ENCODE data around the gene MEGF6. TPM values are rescaled to one million over a fixed set of nuclear protein-coding genes. Genes with fewer than 3 reads are reported as not detected.
A peak's percentile ranks its signal among the peaks of the same experiment; 100 is the strongest.

MEGF6 gene
- total and polyA plus RNA-seq, 8 donors = 40.6 to 108 (median 51.5) TPM

DNA sequence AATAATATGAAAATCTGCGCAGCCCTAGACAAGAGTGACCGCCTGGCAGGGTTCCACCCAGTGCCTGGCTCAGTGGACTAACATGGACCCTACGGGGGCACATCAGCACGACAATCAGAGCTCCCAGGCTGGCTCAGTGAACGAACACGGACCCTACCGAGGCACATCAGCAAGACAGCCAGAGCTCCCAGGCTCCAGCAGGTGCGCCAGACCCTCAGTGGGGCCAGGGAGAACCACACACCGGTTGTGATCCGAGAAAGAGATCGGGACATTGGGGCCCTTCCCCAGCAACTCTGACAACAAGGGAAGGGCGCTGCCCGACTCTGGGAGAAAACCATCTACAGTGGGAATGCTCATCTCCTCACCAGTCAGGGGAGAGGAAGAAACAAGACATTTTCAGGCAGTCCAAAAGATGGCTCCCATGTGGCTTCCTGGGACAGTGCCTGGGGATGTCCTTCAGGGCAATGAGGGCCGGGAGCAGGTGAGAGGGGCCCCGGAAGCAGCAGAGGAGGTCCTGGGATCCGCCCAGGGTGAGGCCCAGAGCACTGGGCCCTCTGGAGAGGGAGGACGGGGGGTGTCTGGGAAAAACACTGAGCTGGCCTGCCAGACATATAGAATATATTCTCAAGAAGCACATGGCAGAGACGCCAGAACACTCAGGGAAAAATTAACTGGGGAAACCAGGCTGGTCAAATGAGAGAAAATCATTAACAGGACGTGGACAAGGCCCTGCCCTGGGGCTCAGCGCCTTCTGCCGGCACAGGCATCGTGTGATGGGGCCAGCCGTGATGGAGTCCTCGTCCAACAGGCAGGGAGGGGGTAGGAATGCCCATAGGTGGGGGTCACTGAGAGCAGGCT is 152.0 kb downstream of the MEGF6 start:
- Histone ChIP-seq H3K27ac (no peak overlapping the region), H3K4me1 (peaks cover 0 to 13% of the 10 kb centered on the region in 2 donors), H3K27me3 (peaks cover 0 to 20% of the 10 kb centered on the region in 2 donors)

DNA sequence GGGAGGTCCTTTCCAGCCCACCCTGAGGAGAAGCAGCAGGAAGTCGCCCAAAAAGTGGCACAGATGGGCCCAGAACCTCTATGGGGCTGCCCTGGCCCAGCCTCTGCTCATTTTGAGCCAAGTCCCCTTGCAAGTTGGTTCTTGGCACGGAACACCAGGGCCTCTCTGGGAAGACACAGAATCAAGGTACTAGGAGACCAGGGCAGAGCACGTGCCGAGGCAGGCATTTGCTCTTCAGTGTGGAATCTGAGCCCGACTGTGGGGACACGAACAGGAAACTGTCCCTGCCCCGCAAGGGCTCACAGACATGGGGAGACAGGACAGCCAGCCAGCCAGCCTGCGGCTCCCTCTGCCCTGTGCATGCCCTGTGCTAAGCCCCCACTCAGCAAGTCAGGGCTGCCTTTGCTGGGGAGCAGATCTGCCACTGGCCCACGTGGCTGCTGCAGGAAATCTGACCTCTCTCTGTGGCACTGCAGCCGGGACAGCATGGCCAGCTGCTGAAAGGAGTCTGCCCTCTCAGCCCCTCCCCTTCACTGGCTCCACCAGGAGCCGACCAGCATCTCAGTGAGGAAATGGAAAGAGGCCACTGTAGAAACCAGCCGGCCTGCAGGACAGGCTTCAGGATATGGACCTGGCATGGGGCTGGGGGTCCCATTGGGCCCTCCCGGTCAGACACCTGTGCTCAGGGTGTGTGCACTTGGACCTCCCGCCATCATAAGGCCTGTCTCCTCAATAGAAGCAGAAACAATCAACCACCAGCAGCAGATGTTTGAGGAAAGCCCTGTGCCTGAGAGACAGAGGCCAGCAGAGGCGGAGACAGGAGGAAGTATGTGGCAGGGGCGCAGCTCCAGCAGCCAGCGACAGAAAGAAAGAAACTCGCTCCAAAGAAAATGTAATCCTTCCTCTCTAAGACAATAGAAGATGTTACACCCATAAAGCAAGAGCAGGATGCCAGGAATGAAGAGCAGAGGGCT is 153.1 kb downstream of the MEGF6 start:
- intact Hi-C loops (cut with DNase I) = no loop called here
- no peaks in the 10 kb centered on the region for H3K36me3 ChIP-seq
- H3K9me3 ChIP-seq = no peaks in the 10 kb centered on the region
- no peak overlapping the region for H3K27ac ChIP-seq
- ATAC-seq (no peak), DNase-seq (peak in 1 of 4 donors; percentile 63)
- no peak overlapping the region for H3K4me3 ChIP-seq
- TF ChIP-seq, protein P1, sequence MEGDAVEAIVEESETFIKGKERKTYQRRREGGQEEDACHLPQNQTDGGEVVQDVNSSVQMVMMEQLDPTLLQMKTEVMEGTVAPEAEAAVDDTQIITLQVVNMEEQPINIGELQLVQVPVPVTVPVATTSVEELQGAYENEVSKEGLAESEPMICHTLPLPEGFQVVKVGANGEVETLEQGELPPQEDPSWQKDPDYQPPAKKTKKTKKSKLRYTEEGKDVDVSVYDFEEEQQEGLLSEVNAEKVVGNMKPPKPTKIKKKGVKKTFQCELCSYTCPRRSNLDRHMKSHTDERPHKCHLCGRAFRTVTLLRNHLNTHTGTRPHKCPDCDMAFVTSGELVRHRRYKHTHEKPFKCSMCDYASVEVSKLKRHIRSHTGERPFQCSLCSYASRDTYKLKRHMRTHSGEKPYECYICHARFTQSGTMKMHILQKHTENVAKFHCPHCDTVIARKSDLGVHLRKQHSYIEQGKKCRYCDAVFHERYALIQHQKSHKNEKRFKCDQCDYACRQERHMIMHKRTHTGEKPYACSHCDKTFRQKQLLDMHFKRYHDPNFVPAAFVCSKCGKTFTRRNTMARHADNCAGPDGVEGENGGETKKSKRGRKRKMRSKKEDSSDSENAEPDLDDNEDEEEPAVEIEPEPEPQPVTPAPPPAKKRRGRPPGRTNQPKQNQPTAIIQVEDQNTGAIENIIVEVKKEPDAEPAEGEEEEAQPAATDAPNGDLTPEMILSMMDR (IDR thresholded peaks at IDR 0.05) = no peak
- peaks cover 3 to 23% of the 10 kb centered on the region in 2 donors for H3K4me1 ChIP-seq
- peaks cover 3 to 31% of the 10 kb centered on the region in 2 donors for H3K27me3 ChIP-seq

More for the DNA sequence above, 152.0 kb downstream of the MEGF6 start:
- ATAC-seq (no peak), DNase-seq (peak in 1 of 4 donors; percentile 54)
- TF ChIP-seq, protein P1 (IDR thresholded peaks at IDR 0.05) = no peak
- intact Hi-C loops (cut with DNase I) = no loop called here
- Histone ChIP-seq H3K36me3 (no peaks in the 10 kb centered on the region), H3K9me3 (no peaks in the 10 kb centered on the region), H3K4me3 (no peak overlapping the region)

DNA sequence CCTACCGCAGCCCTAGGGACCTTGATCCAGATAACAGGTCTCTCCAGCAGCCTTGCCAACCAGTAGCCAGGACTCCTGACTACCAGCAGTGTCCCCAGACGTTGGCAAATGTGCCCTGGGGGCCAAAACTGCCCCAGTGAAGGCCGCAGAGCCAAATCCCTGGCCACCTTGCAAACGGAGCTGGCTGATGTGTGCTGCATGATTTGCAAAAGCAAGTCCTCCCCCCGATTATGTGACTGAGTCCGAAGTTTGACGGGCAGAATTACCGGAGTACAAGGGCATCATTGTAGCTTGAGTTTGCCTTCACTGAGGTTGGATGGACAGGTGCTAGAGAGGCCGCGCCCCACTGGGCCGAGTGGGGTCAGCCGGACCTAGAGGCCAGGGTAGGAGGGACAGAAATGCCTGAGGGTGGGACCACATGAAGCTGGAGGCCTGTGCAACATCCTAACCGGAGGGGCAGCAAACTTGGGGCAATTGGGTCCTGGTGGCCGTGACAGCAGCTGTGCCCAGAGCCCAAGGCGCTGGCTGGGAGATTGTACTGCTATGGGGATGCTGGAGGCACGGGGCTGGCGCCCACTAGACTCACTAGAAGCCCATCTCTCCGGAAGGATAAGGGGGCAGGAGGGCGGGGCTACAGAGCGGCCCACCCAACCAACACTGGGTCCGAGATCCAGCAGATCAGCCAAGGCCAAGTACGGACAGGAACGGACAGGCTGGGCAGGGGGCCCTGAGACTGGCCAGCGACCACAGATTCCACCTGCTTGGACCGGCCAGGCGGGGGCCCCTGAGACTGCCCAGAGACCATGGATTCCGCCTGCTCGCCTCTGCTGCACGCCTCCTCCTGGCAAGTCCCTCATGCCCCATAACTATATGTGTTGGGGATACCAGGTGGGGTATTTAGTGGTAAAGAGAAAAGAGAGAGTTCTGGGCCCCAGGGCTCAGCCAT is 154.1 kb downstream of the MEGF6 start:
- H3K27ac ChIP-seq = no peak overlapping the region

DNA sequence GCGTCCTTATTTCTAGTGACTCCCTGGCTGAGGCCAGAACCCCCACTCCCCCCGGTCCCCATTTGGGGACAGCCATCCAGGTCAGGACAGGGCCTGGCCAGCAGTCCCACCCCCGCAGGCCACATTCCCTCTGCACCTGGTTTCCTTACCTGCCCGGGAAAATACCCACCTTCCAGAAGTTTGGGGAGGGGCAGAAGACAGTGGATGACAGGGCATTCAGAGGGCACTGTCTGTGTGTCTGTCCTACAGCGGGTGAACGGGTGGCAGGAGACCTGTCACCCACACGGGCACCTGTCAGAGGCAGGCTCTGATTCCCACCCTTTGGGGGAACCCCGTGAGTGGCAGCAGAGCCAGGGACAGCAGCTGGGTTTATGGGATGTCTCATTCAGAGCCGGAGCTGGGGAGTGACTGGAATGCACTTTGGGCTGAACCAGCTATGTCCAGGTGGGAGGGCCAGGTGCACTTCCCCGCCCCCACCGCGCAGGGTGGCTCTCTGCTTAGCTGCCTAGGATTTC is 154.8 kb downstream of the MEGF6 start:
- Histone ChIP-seq H3K4me1 (peaks cover 3 to 25% of the 10 kb centered on the region in 2 donors), H3K36me3 (no peaks in the 10 kb centered on the region), H3K27ac (no peak overlapping the region), H3K27me3 (peaks cover 3 to 47% of the 10 kb centered on the region in 2 donors), H3K9me3 (no peaks in the 10 kb centered on the region), H3K4me3 (no peak overlapping the region)
- ATAC-seq (no peak), DNase-seq (no peak)
- TF ChIP-seq, protein P1 (IDR thresholded peaks at IDR 0.05) = no peak
- intact Hi-C loops (cut with DNase I) = no loop called here

More for the DNA sequence above, 154.1 kb downstream of the MEGF6 start:
- intact Hi-C loops (cut with DNase I) = no loop called here
- peaks cover 3 to 25% of the 10 kb centered on the region in 2 donors for H3K4me1 ChIP-seq
- no peaks in the 10 kb centered on the region for H3K36me3 ChIP-seq
- no peak overlapping the region for H3K4me3 ChIP-seq
- peak in 1 of 4 donors; percentile 78 for DNase-seq
- H3K9me3 ChIP-seq = no peaks in the 10 kb centered on the region
- H3K27me3 ChIP-seq = peaks cover 3 to 40% of the 10 kb centered on the region in 2 donors
- no peak for ATAC-seq
- TF ChIP-seq, protein P1 (IDR thresholded peaks at IDR 0.05) = no peak

All from left lung (tissue), 10 donors.